Stimulated activated CD4-positive, alpha-beta T cell treated with anti-CD3 and anti-CD28 coated beads, TNF-alpha, amount 100 ng/mL, for 24 hours (primary cell): ENCODE results near the gene ASPHD1.
"Not testable (repeated sequence)": the region's sequence is repeated elsewhere in the genome, so short reads cannot be mapped to it uniquely, and the experiment has no call there.

ENCODE experiments used
- DNase-seq, 3 experiments: peaks; one replicate each; pipeline ENCODE4 v3.0.0-alpha.2; 2020; ENCODE audit warnings: low read depth in 3 of 3

ASPHD1 gene

GRCh38 chr16:29877266-29877961, 22.9 kb upstream of the ASPHD1 start:
- DNase-seq, result peak in 1 of 3 experiments; percentile 70

DNA sequence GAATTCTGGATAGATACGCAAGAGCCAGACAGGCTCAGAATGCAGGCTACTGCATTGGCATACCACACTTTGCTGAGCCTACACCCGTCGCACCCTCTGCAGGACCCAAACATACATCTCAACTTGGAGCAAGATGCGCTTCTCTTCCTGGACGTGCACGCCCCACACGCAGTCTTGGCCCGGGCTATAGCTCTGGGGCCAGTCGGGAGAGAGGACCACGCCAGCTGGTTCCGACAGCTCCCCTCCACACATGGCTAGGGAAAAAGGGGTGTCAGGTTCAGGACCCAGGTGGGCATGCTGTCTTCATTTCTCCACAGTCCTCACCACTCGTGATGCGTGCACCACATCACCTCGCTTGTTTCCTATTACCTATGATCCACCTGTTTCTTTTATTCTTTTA, 22.1 kb upstream of the ASPHD1 start:
- no peak for DNase-seq

- DNase-seq, result no peak
These were observed 19.2 kb upstream of the ASPHD1 start for GRCh38 chr16:29881050-29881449.

GRCh38 chr16:29883987-29884386, 16.3 kb upstream of the ASPHD1 start:
- no peak for DNase-seq

DNA sequence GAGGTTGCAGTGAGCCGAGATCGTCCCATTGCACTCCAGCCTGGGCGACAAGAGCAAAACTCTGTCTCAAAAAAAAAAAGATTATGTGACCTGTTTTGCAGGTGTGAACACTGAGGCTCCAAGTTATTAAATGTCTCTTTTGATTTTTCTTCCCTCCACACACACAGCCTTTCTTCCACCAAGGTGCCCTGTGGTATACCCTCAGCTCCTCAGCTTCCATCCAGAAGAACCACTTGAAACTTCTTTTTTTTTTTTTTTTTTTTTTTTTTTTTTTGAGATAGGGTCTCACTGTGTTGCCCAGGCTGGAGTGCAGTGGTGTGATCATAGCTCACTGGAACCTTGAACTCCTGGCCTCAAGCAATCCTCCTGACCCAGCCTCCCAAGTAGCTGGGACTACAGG, 10.9 kb upstream of the ASPHD1 start:
- DNase-seq, result not testable (repeated sequence)

GRCh38 chr16:29891525-29892457, 8.5 kb upstream of the ASPHD1 start:
- DNase-seq, result no peak

GRCh38 chr16:29892458-29892813, 7.9 kb upstream of the ASPHD1 start:
- no peak for DNase-seq

- DNase-seq, result no peak
These were observed 6.7 kb upstream of the ASPHD1 start for GRCh38 chr16:29893553-29893952.

- no peak for DNase-seq
These were observed 5.9 kb upstream of the ASPHD1 start for GRCh38 chr16:29894352-29894751.

- DNase-seq, result no peak
These were observed 3.4 kb upstream of the ASPHD1 start for GRCh38 chr16:29896841-29897240.

DNA sequence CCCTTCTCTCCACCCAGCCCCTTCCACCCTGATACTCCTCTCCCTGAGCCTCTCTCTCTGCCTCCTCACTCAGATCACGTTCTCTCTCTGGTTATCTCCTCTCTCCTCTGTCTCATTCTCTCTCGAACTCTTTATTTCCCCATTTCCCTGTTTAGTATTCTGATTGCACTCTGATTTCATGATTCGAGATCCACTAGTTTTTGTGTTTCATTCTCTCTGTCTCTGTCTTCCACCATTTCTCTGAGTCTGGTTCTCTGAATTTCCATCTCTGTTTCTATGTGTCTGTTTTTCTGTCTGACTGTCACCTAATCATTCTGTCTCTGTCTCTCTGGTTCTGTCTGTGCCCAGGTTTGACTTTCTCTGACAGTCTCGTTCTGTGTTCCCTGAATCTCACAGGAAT, 3.0 kb upstream of the ASPHD1 start:
- DNase-seq, result no peak

- no peak for DNase-seq
These were observed 2.0 kb upstream of the ASPHD1 start for GRCh38 chr16:29898135-29898803.

- no peak for DNase-seq
These were observed 1.3 kb upstream of the ASPHD1 start for GRCh38 chr16:29898804-29899515.

GRCh38 chr16:29899516-29900101, 679 bp upstream of the ASPHD1 start, which contains the start of gene SEZ6L2:
SEZ6L2 (minus strand) TSS chr16:29899550; CDS start chr16:29899019, 531 bp downstream.
- peak in 2 of 3 experiments; percentile 19 to 57 for DNase-seq

DNA sequence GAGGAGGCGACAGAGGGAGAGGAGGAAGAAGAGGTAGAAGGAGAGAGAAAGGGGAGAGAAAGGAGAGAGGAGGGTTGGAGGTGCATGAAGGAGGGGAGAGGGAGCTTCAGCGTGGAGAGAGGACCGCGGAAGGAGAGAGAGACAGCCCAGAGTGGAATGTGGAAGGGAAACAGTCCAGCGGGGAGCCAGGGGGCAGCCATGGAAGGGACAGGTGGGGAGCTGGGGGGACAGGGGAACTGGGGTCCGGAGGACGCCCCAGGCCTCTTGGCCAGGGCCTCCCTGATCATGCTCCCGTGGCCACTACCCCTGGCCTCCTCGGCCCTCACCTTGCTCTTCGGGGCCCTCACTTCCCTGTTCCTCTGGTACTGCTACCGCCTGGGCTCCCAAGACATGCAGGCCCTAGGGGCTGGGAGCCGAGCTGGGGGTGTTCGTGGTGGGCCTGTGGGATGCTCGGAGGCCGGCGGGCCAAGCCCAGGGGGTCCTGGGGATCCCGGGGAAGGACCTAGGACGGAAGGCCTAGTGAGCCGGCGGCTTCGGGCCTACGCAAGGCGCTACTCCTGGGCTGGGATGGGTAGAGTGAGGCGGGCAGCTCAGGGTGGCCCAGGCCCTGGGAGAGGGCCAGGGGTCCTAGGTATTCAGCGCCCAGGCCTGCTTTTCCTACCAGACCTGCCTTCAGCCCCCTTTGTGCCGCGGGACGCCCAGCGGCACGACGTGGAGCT, 759 bp downstream of the ASPHD1 start:
- no peak for DNase-seq

DNA sequence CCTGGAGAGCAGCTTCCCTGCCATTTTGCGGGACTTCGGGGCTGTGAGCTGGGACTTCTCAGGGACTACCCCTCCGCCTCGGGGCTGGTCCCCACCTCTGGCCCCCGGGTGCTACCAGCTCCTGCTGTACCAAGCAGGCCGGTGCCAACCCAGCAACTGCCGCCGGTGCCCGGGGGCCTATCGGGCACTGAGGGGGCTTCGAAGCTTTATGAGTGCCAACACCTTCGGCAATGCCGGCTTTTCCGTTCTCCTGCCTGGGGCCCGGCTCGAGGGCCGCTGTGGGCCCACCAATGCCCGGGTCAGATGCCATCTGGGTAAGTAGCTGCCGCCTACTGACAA, 1.3 kb downstream of the ASPHD1 start:
- DNase-seq, result no peak

DNA sequence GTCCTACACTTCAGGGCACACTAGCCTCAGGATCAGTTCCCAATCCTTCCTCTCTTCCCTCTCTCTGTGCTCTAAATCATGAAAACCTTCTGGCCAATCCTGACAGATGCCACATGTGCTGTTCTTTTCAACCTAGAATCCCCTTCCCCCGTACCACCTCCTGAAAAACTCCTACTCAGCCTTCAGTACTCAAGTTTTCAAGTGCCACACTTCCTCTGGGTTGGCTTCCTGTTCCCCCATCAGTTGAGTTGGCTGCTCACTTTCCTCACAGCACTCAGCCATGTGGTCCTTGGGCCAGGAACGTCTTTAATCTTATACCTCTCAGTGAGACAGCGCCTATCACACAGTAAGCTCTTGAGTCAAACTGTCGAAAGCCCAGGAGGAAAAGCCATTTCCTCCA, 3.3 kb downstream of the ASPHD1 start:
- DNase-seq, result no peak

DNA sequence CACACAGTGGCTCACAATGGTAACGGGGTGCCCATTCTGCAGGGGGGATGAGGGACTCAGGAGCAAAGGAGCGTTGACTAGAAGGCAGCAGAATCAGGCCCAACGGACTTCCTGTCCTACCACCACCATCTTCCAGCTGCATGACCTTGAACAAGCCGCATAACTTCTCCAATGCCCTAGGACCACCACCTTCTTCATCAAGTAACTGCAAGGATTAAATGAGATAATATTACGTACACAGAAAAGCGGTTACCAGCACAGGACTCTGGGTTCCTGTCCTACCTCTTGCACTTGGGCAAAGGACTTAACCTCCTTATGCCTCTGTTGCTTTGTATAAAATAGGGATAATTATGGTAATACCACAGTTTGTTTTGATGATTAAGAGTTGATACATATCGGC, 4.7 kb downstream of the ASPHD1 start:
- no peak for DNase-seq

DNA sequence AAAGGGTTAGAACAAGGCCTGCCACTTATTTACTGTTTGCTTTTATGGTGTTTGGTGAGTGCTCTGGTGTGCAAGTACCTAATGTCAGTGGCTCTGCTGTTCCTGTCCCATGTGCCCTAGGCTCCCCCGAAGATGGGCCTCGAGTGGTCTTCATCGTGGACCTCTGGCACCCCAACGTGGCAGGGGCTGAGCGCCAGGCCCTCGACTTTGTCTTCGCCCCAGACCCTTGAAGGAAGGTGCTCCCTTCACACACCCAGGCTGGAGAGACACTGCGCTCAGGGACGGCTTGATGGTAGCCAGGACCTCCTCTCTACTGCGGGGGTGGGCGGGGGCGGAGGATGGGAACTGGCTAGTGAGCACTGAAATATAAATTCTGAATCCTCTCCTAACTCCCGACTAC, 5.4 kb downstream of the ASPHD1 start:
- DNase-seq, result no peak

DNA sequence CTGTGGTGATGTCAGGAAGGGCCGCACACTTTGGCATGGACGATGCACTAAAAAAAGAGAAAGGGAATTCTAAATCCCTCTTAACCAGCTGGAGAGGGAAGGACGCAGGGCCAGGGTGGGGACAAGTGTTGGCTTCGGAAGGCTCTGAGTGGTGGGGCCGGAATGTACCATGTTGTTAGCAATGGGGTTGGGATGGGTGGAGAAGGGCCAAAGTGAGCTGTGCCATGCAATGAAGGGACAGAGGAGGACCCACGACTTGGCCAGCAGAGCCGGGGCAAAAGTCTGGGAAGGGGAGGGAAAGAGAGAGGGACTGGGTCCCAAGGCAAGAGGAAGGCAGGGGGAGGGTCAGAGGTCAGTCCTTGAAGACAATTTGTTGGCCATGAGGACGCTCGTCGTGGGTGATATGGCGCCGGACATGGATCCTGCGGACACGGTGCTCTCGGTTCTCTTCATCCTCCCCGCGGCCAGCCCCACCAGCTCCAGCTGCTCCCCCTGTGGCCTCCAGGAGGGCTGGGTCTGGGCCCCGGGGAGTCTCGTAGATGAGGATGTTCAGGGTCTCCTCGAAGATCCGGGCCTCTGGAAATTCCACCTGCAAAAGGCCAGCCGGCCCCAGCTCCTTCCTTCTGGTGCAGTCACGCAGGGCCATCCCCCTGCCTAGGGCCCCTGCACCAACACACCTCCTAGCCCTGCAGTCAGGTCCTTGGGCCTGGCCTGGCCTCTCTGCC, 6.4 kb downstream of the ASPHD1 start:
- DNase-seq, result no peak
